Body of pancreas (tissue), 4 donors: ENCODE measurements around the gene ADGRA1.

ENCODE experiments used
- CTCF ChIP-seq, 7 experiments: fragments of 450-650 bp in 4 of 7; fragments of 200-600 bp in 3 of 7; sonication (generic) in 3 of 7; IDR thresholded peaks; one replicate each; pipeline ENCODE4 v1.5.1; 2016 to 2019; ENCODE audit warnings: antibody characterized with exemption in 7 of 7
- POLR2A ChIP-seq, 3 donors: fragments of 450-650 bp; IDR thresholded peaks; one replicate each; pipeline ENCODE4 v1.6.1; 2016; ENCODE audit warnings: antibody characterized with exemption in 3 of 3, mild to moderate bottlenecking in 2 of 3

DNA sequence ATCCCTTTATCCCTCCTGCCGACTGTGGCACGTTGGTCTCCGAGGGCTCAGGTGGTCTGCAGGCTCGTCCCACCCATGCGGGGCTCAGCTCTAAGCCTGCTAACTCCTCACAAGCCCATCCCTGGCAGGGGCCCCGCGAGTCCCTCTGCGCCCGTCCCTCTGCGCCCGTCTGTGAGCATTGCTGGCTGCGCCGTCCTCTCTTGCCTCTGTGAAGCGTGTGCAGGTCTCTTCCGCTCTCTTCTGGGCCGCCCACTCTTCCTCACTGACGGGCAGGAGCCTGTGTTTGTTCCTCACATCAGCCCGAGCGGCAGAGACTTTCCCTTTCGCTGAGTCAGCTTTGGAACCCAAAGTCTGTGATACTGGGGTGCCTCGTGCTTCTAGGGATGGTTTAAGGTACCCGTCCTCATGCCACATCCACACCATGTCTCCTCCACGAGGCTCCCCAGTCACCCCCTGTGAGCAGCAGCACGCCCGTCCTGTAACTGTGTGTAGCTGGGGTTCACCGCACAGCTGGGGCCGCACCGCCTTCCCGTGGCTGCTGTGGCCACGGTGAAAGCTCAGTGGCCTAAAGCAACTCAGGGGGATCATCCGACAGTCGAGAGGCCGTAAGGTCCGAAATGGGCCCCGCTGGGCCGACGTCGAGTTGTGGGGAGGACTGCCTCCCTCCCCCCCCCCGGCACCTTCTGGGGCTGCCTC is 35.5 kb downstream of the ADGRA1 start:
- TF ChIP-seq CTCF (IDR thresholded peaks at IDR 0.05) (no peak), POLR2A (IDR thresholded peaks at IDR 0.05) (no peak)
